AG20443 (cell line): ENCODE data around the gene CYP4F2.
"Not testable (repeated sequence)": the region's sequence is repeated elsewhere in the genome, so short reads cannot be mapped to it uniquely, and the experiment has no call there.

ENCODE experiments used
- DNase-seq: peaks from one replicate; pipeline ENCODE4 v3.0.0; 2012; ENCODE audit warnings: low spot score, mixed read lengths

Gene CYP4F2

GRCh38 chr19:15846923-15847322 is 51.0 kb downstream of the CYP4F2 start:
- DNase-seq = no peak

GRCh38 chr19:15843894-15844222 is 54.0 kb downstream of the CYP4F2 start:
- not testable (repeated sequence) for DNase-seq

- no peak for DNase-seq
These were observed 54.5 kb downstream of the CYP4F2 start for GRCh38 chr19:15843203-15843893.

- DNase-seq = no peak
These were observed 55.9 kb downstream of the CYP4F2 start for GRCh38 chr19:15841875-15842569.

- no peak for DNase-seq
These were observed 57.0 kb downstream of the CYP4F2 start for GRCh38 chr19:15840833-15841232.

GRCh38 chr19:15839888-15840287 is 58.0 kb downstream of the CYP4F2 start:
- not testable (repeated sequence) for DNase-seq

GRCh38 chr19:15838351-15838750 is 59.5 kb downstream of the CYP4F2 start:
- DNase-seq = no peak

GRCh38 chr19:15837221-15837731 is 60.6 kb downstream of the CYP4F2 start:
- DNase-seq = no peak

GRCh38 chr19:15836330-15837220 is 61.3 kb downstream of the CYP4F2 start:
- peak; percentile 97 for DNase-seq

- DNase-seq = not testable (repeated sequence)
These were observed 62.1 kb downstream of the CYP4F2 start for GRCh38 chr19:15835565-15836329.

- DNase-seq = not testable (repeated sequence)
These were observed 63.6 kb downstream of the CYP4F2 start for GRCh38 chr19:15834232-15834631.

- DNase-seq = no peak
These were observed 66.2 kb downstream of the CYP4F2 start for GRCh38 chr19:15831626-15832025.

- no peak for DNase-seq
These were observed 68.1 kb downstream of the CYP4F2 start for GRCh38 chr19:15829786-15830185.

- DNase-seq = no peak
These were observed 68.6 kb downstream of the CYP4F2 start for GRCh38 chr19:15829306-15829698.

GRCh38 chr19:15828611-15829305 is 69.1 kb downstream of the CYP4F2 start:
- DNase-seq = not testable (repeated sequence)

- no peak for DNase-seq
These were observed 69.7 kb downstream of the CYP4F2 start for GRCh38 chr19:15828121-15828610.
